Prostate gland (tissue), 2 donors: ENCODE data around the gene FRMD4B. TPM values are rescaled to one million over a fixed set of nuclear protein-coding genes. Genes with fewer than 3 reads are reported as not detected.

Experiments used
- DNase-seq: peaks from one replicate; pipeline ENCODE4 v3.0.0-alpha.2; 2019; ENCODE audit warnings: low spot score
- H3K27ac ChIP-seq, 2 donors: fragments of 200-600 bp; sonication (generic); 2 replicates each; pipeline ENCODE4 v1.5.1; 2017 to 2019
- H3K27me3 ChIP-seq: fragments of 200-600 bp; sonication (generic); replicated peaks from 2 replicates; pipeline ENCODE4 v1.5.1; 2019; ENCODE audit not compliant: insufficient read depth
- H3K36me3 ChIP-seq, 2 donors: fragments of 200-600 bp; sonication (generic); 1 replicate in 1 of 2; 2 replicates in 1 of 2; pipeline versions ENCODE4 v1.5.1 to v1.8.1; 2017 to 2019
- H3K4me1 ChIP-seq: fragments of 200-600 bp; sonication (generic); replicated peaks from 2 replicates; pipeline ENCODE4 v1.5.1; 2019
- H3K4me3 ChIP-seq, 2 donors: fragments of 200-600 bp; sonication (generic); 2 replicates each; pipeline ENCODE4 v1.5.1; 2017 to 2019
- H3K9me3 ChIP-seq: fragments of 200-600 bp; sonication (generic); 2 replicates; pipeline ENCODE4 v1.5.1; 2017
- POLR2A ChIP-seq: fragments of 450-650 bp; IDR thresholded peaks from one replicate; pipeline ENCODE4 v1.6.1; 2016; ENCODE audit warnings: antibody characterized with exemption, mild to moderate bottlenecking
- POLR2AphosphoS5 ChIP-seq: sonication (generic); formaldehyde crosslinking; IDR thresholded peaks from one replicate; pipeline ENCODE4 v1.6.1; 2017; ENCODE audit warnings: antibody characterized with exemption
- WGBS: methylation state at CpG from one replicate; pipeline ENCODE4 v1.1.5; 2018; 5-methylcytosine and 5-hydroxymethylcytosine counted together
- intact Hi-C: fragments of 100-400 bp; cut with DNase I; formaldehyde crosslinking; loops from one replicate; pipeline ENCODE4 v1.14.2; 2022
- total RNA-seq, 2 donors: library from RNA; depleted of rRNA; stranded (reverse); fragments of >200 nt; gene quantifications; one replicate each; pipeline ENCODE4 v1.1.0, GENCODE V29; 2016
- TF ChIP-seq, protein P1 (sequence below), 4 experiments: fragments of 200-600 bp in 2 of 4; fragments of 450-650 bp in 2 of 4; sonication (generic) in 2 of 4; IDR thresholded peaks; 1 replicate in 3 of 4; 2 replicates in 1 of 4; pipeline ENCODE4 v1.5.1; 2016 to 2019; ENCODE audit warnings: antibody characterized with exemption in 4 of 4, mild to moderate bottlenecking in 2 of 4, moderate library complexity in 2 of 4

Gene FRMD4B
- total RNA-seq, 2 donors from 2014 or later = 31.0 to 41.4 TPM

- Histone ChIP-seq H3K4me1 (no peaks in the 10 kb centered on the region), H3K36me3 (no peaks in the 10 kb centered on the region), H3K9me3 (no peaks in the 10 kb centered on the region), H3K27me3 (no peaks in the 10 kb centered on the region), H3K4me3 (no peak overlapping the region), H3K27ac (no peak overlapping the region)
- no peak for DNase-seq
- TF ChIP-seq, protein P1, sequence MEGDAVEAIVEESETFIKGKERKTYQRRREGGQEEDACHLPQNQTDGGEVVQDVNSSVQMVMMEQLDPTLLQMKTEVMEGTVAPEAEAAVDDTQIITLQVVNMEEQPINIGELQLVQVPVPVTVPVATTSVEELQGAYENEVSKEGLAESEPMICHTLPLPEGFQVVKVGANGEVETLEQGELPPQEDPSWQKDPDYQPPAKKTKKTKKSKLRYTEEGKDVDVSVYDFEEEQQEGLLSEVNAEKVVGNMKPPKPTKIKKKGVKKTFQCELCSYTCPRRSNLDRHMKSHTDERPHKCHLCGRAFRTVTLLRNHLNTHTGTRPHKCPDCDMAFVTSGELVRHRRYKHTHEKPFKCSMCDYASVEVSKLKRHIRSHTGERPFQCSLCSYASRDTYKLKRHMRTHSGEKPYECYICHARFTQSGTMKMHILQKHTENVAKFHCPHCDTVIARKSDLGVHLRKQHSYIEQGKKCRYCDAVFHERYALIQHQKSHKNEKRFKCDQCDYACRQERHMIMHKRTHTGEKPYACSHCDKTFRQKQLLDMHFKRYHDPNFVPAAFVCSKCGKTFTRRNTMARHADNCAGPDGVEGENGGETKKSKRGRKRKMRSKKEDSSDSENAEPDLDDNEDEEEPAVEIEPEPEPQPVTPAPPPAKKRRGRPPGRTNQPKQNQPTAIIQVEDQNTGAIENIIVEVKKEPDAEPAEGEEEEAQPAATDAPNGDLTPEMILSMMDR (IDR thresholded peaks at IDR 0.05) = no peak
- TF ChIP-seq POLR2AphosphoS5 (no peak), POLR2A (no peak)
- WGBS = 70% methylated on average over 3 of the region's 3 CpGs
- intact Hi-C loops = no loop called here
Observed at GRCh38 chr3:69328963-69329302, 57.0 kb downstream of the FRMD4B start.

- no peak for DNase-seq
- 87% methylated on average over 4 of the region's 4 CpGs for WGBS
- H3K27me3 ChIP-seq = no peaks in the 10 kb centered on the region
- H3K4me3 ChIP-seq = no peak overlapping the region
- H3K27ac ChIP-seq = no peak overlapping the region
- no peaks in the 10 kb centered on the region for H3K4me1 ChIP-seq
- TF ChIP-seq POLR2AphosphoS5 (no peak), POLR2A (no peak)
- TF ChIP-seq, protein P1 (IDR thresholded peaks at IDR 0.05) = no peak
- intact Hi-C loops = no loop called here
- H3K36me3 ChIP-seq = no peaks in the 10 kb centered on the region
- no peaks in the 10 kb centered on the region for H3K9me3 ChIP-seq
Observed at GRCh38 chr3:69328103-69328962, 57.6 kb downstream of the FRMD4B start.

DNA sequence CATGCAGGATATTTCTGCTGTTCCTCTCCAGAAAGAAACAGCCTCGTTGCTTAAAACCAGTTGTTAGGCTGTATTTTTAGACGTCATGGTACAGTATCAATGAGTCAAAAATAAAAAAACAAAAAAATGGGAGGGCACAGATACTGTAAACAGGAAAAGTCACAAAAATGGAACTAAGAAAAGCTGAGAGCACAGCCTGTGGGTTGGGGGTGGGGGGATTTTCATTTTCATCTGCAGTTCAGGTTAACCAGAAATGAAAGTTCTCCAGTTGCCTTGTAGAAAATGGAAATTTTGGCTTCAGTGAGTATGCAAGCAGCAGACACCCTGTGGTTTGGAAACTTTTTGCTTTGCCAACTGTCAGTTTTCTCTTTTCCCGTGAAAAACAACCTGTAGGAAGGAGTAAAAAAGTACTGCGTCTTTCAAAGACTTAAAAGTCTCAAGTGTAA, 59.0 kb downstream of the FRMD4B start:
- TF ChIP-seq POLR2A (no peak), POLR2AphosphoS5 (no peak)
- TF ChIP-seq, protein P1 (IDR thresholded peaks at IDR 0.05) = no peak
- Histone ChIP-seq H3K4me1 (no peaks in the 10 kb centered on the region), H3K27me3 (no peaks in the 10 kb centered on the region), H3K9me3 (no peaks in the 10 kb centered on the region), H3K27ac (no peak overlapping the region), H3K4me3 (no peak overlapping the region), H3K36me3 (no peaks in the 10 kb centered on the region)
- intact Hi-C loops = no loop called here
- DNase-seq = no peak
- 56% methylated on average over 4 of the region's 4 CpGs for WGBS

GRCh38 chr3:69325151-69325550, 60.7 kb downstream of the FRMD4B start:
- no peaks in the 10 kb centered on the region for H3K4me1 ChIP-seq
- no peak for DNase-seq
- intact Hi-C loops = no loop called here
- no peaks in the 10 kb centered on the region for H3K27me3 ChIP-seq
- no peak overlapping the region for H3K4me3 ChIP-seq
- no peaks in the 10 kb centered on the region for H3K9me3 ChIP-seq
- TF ChIP-seq POLR2A (no peak), POLR2AphosphoS5 (no peak)
- TF ChIP-seq, protein P1 (IDR thresholded peaks at IDR 0.05) = no peak
- WGBS = 32% methylated on average over 2 of the region's 2 CpGs
- H3K27ac ChIP-seq = no peak overlapping the region
- no peaks in the 10 kb centered on the region for H3K36me3 ChIP-seq
